ENCODE measurements around the gene IGSF9. TPM values are rescaled to one million over a fixed set of nuclear protein-coding genes. Genes with fewer than 3 reads are reported as not detected.

IGSF9 gene
- total and polyA plus RNA-seq, 9 donors = 0.13 to 5.9 (median 0.56) TPM

GRCh38 chr1:159977364-159978106 is 32.1 kb upstream of the IGSF9 start:
- Histone ChIP-seq H3K27ac (ENCODE audit: low read length) (no peak overlapping the region), H3K27me3 (ENCODE audit: control insufficient read depth, insufficient read depth, low read length) (peaks cover 4% of the 10 kb centered on the region)

GRCh38 chr1:159974350-159974965 is 29.0 kb upstream of the IGSF9 start:
- Histone ChIP-seq H3K27me3 (ENCODE audit: control insufficient read depth, insufficient read depth, low read length) (peaks cover 8% of the 10 kb centered on the region), H3K27ac (ENCODE audit: low read length) (no peak overlapping the region), H3K4me3 (ENCODE audit: low read length) (no peak overlapping the region), H3K36me3 (ENCODE audit: control insufficient read depth, insufficient read depth, low read length) (no peaks in the 10 kb centered on the region), H3K9me3 (replicated peaks; ENCODE audit: control insufficient read depth, low read depth, low read length) (no peaks in the 10 kb centered on the region), H3K4me1 (ENCODE audit: control insufficient read depth, insufficient read depth, low read length) (no peaks in the 10 kb centered on the region)
- WGBS (ENCODE audit: insufficient coverage) = 89% methylated on average over 5 of the region's 7 CpGs
- DNase-seq = no peak

More at GRCh38 chr1:159977364-159978106, 32.1 kb upstream of the IGSF9 start:
- Histone ChIP-seq H3K9me3 (replicated peaks; ENCODE audit: control insufficient read depth, low read depth, low read length) (no peaks in the 10 kb centered on the region), H3K4me3 (ENCODE audit: low read length) (no peak overlapping the region), H3K36me3 (ENCODE audit: control insufficient read depth, insufficient read depth, low read length) (no peaks in the 10 kb centered on the region), H3K4me1 (ENCODE audit: control insufficient read depth, insufficient read depth, low read length) (no peaks in the 10 kb centered on the region)
- no peak for DNase-seq
- WGBS (ENCODE audit: insufficient coverage) = 94% methylated on average over 4 of the region's 6 CpGs

- DNase-seq = no peak
- Histone ChIP-seq H3K4me1 (ENCODE audit: control insufficient read depth, insufficient read depth, low read length) (no peaks in the 10 kb centered on the region), H3K27ac (ENCODE audit: low read length) (no peak overlapping the region), H3K4me3 (ENCODE audit: low read length) (no peak overlapping the region), H3K36me3 (ENCODE audit: control insufficient read depth, insufficient read depth, low read length) (no peaks in the 10 kb centered on the region), H3K27me3 (ENCODE audit: control insufficient read depth, insufficient read depth, low read length) (peaks cover 8% of the 10 kb centered on the region), H3K9me3 (replicated peaks; ENCODE audit: control insufficient read depth, low read depth, low read length) (no peaks in the 10 kb centered on the region)
- WGBS (ENCODE audit: insufficient coverage) = no CpG with 5 or more reads among the region's 6 CpGs
Measured at GRCh38 chr1:159973350-159973940, 28.0 kb upstream of the IGSF9 start.

GRCh38 chr1:159972443-159973205 is 27.2 kb upstream of the IGSF9 start:
- no peak for DNase-seq
- WGBS (ENCODE audit: insufficient coverage) = 79% methylated on average over 4 of the region's 8 CpGs
- H3K27ac ChIP-seq (ENCODE audit: low read length) = no peak overlapping the region

DNA sequence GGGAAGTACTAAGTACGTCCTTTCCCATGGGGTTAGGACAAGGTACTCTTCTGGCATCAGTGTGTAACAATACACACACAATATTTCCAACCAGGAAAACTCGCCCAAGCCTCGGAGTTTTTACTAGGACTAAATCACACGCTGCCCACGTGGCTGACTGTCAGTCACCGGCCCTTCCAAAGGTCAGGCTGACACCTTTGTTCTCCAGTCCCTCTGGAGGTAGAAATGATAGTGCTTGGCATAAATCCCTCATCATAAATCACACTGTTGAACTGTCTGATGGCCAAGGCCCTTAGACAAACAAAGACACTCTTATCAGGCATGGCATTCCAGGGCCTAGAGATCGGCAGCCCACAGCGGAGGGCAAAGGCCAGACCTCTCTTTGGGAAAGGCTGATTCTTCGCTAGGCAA is 25.5 kb upstream of the IGSF9 start:
- Histone ChIP-seq H3K4me1 (ENCODE audit: control insufficient read depth, insufficient read depth, low read length) (no peaks in the 10 kb centered on the region), H3K4me3 (ENCODE audit: low read length) (no peak overlapping the region), H3K27ac (ENCODE audit: low read length) (no peak overlapping the region), H3K36me3 (ENCODE audit: control insufficient read depth, insufficient read depth, low read length) (no peaks in the 10 kb centered on the region), H3K9me3 (replicated peaks; ENCODE audit: control insufficient read depth, low read depth, low read length) (no peaks in the 10 kb centered on the region), H3K27me3 (ENCODE audit: control insufficient read depth, insufficient read depth, low read length) (peaks cover 4% of the 10 kb centered on the region)
- no peak for DNase-seq
- 60% methylated on average over 4 of the region's 9 CpGs for WGBS (ENCODE audit: insufficient coverage)

More at GRCh38 chr1:159972443-159973205, 27.2 kb upstream of the IGSF9 start:
- Histone ChIP-seq H3K27me3 (ENCODE audit: control insufficient read depth, insufficient read depth, low read length) (peaks cover 4% of the 10 kb centered on the region), H3K4me1 (ENCODE audit: control insufficient read depth, insufficient read depth, low read length) (no peaks in the 10 kb centered on the region), H3K36me3 (ENCODE audit: control insufficient read depth, insufficient read depth, low read length) (no peaks in the 10 kb centered on the region), H3K4me3 (ENCODE audit: low read length) (no peak overlapping the region), H3K9me3 (replicated peaks; ENCODE audit: control insufficient read depth, low read depth, low read length) (no peaks in the 10 kb centered on the region)

- H3K27me3 ChIP-seq (ENCODE audit: control insufficient read depth, insufficient read depth, low read length) = peaks cover 4% of the 10 kb centered on the region
- H3K4me1 ChIP-seq (ENCODE audit: control insufficient read depth, insufficient read depth, low read length) = no peaks in the 10 kb centered on the region
- H3K9me3 ChIP-seq (replicated peaks; ENCODE audit: control insufficient read depth, low read depth, low read length) = no peaks in the 10 kb centered on the region
- H3K27ac ChIP-seq (ENCODE audit: low read length) = no peak overlapping the region
- WGBS (ENCODE audit: insufficient coverage) = 100% methylated on average over 2 of the region's 3 CpGs
- no peak overlapping the region for H3K4me3 ChIP-seq (ENCODE audit: low read length)
- no peak for DNase-seq
- H3K36me3 ChIP-seq (ENCODE audit: control insufficient read depth, insufficient read depth, low read length) = no peaks in the 10 kb centered on the region
Measured at GRCh38 chr1:159968901-159969300, 23.5 kb upstream of the IGSF9 start.

- peaks cover 2% of the 10 kb centered on the region for H3K27me3 ChIP-seq (ENCODE audit: control insufficient read depth, insufficient read depth, low read length)
- H3K27ac ChIP-seq (ENCODE audit: low read length) = no peak overlapping the region
- no peaks in the 10 kb centered on the region for H3K9me3 ChIP-seq (replicated peaks; ENCODE audit: control insufficient read depth, low read depth, low read length)
- no peaks in the 10 kb centered on the region for H3K36me3 ChIP-seq (ENCODE audit: control insufficient read depth, insufficient read depth, low read length)
- 89% methylated on average over 1 of the region's 2 CpGs for WGBS (ENCODE audit: insufficient coverage)
- H3K4me3 ChIP-seq (ENCODE audit: low read length) = no peak overlapping the region
- no peak for DNase-seq
- H3K4me1 ChIP-seq (ENCODE audit: control insufficient read depth, insufficient read depth, low read length) = no peaks in the 10 kb centered on the region
Measured at GRCh38 chr1:159965263-159965662, 19.9 kb upstream of the IGSF9 start.

- Histone ChIP-seq H3K36me3 (ENCODE audit: control insufficient read depth, insufficient read depth, low read length) (no peaks in the 10 kb centered on the region), H3K27me3 (ENCODE audit: control insufficient read depth, insufficient read depth, low read length) (peaks cover 2% of the 10 kb centered on the region), H3K4me3 (ENCODE audit: low read length) (no peak overlapping the region), H3K4me1 (ENCODE audit: control insufficient read depth, insufficient read depth, low read length) (no peaks in the 10 kb centered on the region), H3K9me3 (replicated peaks; ENCODE audit: control insufficient read depth, low read depth, low read length) (no peaks in the 10 kb centered on the region), H3K27ac (ENCODE audit: low read length) (no peak overlapping the region)
- no CpG with 5 or more reads among the region's 3 CpGs for WGBS (ENCODE audit: insufficient coverage)
- no peak for DNase-seq
Measured at GRCh38 chr1:159964144-159964543, 18.7 kb upstream of the IGSF9 start.

DNA sequence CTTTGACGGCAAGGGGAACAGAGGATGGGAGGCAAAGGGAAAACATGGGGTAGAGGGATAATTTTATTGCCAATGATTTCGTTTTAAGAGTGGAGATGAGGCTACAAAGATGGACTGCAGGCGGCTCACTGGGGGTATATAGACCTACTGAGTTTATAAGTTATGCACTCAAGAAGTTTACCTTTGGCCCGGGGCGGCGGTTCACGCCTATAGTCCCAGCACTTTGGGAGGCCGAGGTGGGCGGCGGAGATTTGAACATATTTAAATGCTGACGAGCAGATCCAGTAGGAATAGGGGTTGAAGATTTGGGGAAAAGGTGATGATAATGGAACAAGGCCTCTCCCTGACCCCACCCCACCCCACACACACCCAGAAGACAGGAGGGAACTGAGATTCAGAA is 16.8 kb upstream of the IGSF9 start:
- H3K27ac ChIP-seq (ENCODE audit: low read length) = no peak overlapping the region
- H3K27me3 ChIP-seq (ENCODE audit: control insufficient read depth, insufficient read depth, low read length) = peaks cover 2% of the 10 kb centered on the region
- no peaks in the 10 kb centered on the region for H3K9me3 ChIP-seq (replicated peaks; ENCODE audit: control insufficient read depth, low read depth, low read length)
- DNase-seq = no peak
- no peaks in the 10 kb centered on the region for H3K4me1 ChIP-seq (ENCODE audit: control insufficient read depth, insufficient read depth, low read length)
- no peaks in the 10 kb centered on the region for H3K36me3 ChIP-seq (ENCODE audit: control insufficient read depth, insufficient read depth, low read length)
- 96% methylated on average over 7 of the region's 11 CpGs for WGBS (ENCODE audit: insufficient coverage)
- no peak overlapping the region for H3K4me3 ChIP-seq (ENCODE audit: low read length)

DNA sequence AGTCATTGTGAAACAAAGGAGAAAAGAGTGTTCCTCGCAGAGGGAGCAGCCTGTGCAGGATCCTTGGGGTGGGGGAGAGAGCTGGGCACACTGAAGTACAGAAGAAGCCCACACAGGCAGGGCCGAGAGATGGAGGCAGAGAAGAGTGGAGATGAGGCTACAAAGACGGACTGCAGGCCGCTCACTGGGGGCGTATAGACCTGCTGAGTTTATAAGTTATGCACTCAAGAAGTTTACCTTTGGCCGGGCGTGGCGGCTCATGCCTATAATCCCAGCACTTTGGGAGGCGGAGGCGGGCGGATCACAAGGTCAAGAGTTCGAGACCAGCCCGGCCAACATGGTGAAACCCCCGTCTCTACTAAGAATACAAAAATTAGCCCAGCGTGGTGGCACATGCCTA is 16.2 kb upstream of the IGSF9 start:
- WGBS (ENCODE audit: insufficient coverage) = 80% methylated on average over 8 of the region's 15 CpGs
- Histone ChIP-seq H3K27me3 (ENCODE audit: control insufficient read depth, insufficient read depth, low read length) (peaks cover 2% of the 10 kb centered on the region), H3K4me3 (ENCODE audit: low read length) (peak overlapping the region; percentile 14), H3K9me3 (replicated peaks; ENCODE audit: control insufficient read depth, low read depth, low read length) (no peaks in the 10 kb centered on the region), H3K4me1 (ENCODE audit: control insufficient read depth, insufficient read depth, low read length) (no peaks in the 10 kb centered on the region), H3K27ac (ENCODE audit: low read length) (peak overlapping the region; percentile 60), H3K36me3 (ENCODE audit: control insufficient read depth, insufficient read depth, low read length) (no peaks in the 10 kb centered on the region)
- DNase-seq = no peak
